ENCODE results near the gene MORC2. TPM values are rescaled to one million over a fixed set of nuclear protein-coding genes. Genes with fewer than 3 reads are reported as not detected.

The MORC2 gene
- total RNA-seq, 1 experiment from 2014 or later = 25.4 TPM

DNA sequence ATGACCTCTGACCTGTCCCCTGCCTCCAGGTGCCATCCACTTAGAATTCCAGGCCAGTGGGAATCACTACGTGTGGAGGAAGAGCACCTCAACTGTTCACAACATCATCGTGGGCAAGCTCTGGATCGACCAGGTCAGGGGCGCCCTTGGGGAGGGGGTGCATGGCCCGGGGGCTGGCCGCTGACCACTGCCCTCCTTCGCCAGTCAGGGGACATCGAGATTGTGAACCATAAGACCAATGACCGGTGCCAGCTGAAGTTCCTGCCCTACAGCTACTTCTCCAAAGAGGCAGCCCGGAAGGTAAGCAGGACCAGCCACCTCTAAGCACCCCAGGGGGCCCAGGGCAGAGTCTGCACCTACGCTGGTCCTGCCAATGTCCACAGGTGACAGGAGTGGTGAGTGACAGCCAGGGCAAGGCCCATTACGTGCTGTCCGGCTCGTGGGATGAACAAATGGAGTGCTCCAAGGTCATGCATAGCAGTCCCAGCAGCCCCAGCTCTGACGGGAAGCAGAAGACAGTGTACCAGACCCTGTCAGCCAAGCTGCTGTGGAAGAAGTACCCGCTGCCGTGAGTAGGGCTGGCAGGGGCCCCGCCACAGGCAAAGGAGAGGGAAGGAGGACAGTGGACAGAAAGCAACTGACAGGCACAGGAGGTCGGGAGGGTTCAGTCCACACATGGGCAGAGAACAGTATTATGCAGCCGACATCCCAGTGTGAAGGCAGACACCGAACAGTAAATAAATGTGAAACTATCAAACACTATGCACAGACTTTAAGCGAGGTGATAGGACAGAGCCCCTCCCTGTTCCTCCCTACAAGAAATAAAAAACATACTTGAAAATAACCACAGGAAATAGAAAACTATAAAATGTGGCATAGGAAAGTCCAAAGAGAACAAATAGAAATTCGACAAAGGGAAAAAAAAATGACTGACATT is 74.9 kb downstream of the MORC2 start:
- Histone ChIP-seq H4K20me1 (ENCODE audit: insufficient read depth) (no peaks in the 10 kb centered on the region), H3K9me2 (ENCODE audit: insufficient read depth) (no peaks in the 10 kb centered on the region), H3K9me3 (ENCODE audit: control insufficient read depth in 1 of 2, insufficient read depth in 1 of 2, low read depth in 1 of 2, low read length in 2 of 2) (no peaks in the 10 kb centered on the region), H3K9ac (ENCODE audit: low read length) (no peak overlapping the region), H3K79me2 (ENCODE audit: insufficient read depth, low read length) (no peaks in the 10 kb centered on the region), H2AFZ (ENCODE audit: low read depth, low read length, poor library complexity, severe bottlenecking) (no peak overlapping the region), H3K27ac (ENCODE audit: low read depth, low read length) (no peak overlapping the region), H3K36me3 (ENCODE audit: control insufficient read depth in 1 of 2, insufficient read depth in 2 of 2, low read length in 2 of 2) (no peaks in the 10 kb centered on the region; a peak in 1 of 4 replicates), H3K4me2 (ENCODE audit: low read length) (no peak overlapping the region), H3K4me1 (ENCODE audit: control insufficient read depth in 1 of 2, insufficient read depth in 2 of 2, low read length in 2 of 2) (no peaks in the 10 kb centered on the region), H3K27me3 (ENCODE audit: insufficient read depth, low read length) (no peaks in the 10 kb centered on the region), H3K4me3 (replicated peaks in 1 of 2; ENCODE audit: low read depth in 1 of 2, low read length in 2 of 2) (no peak overlapping the region)
- no peak for DNase-seq (ENCODE audit: low read depth, low spot score)
- TF ChIP-seq POLR2A (IDR thresholded peaks at IDR 0.05; ENCODE audit: borderline replicate concordance, extremely low read depth, insufficient read depth, insufficient read length) (no peak), CTCF (IDR thresholded peaks at IDR 0.05 in 2 of 3, conservative IDR thresholded peaks at IDR 0.05 in 1 of 3; ENCODE audit: borderline replicate concordance in 1 of 3, insufficient read depth in 1 of 3, low read depth in 2 of 3, low read length in 2 of 3) (no peak), FOSL1 (IDR thresholded peaks at IDR 0.05; ENCODE audit: low read depth) (no peak), EZH2 (IDR thresholded peaks at IDR 0.05) (no peak), JUND (IDR thresholded peaks at IDR 0.05) (no peak), SIN3A (IDR thresholded peaks at IDR 0.05; ENCODE audit: low read depth) (no peak), CBX3 (IDR thresholded peaks at IDR 0.05; ENCODE audit: low read depth) (no peak), ZNF274 (IDR thresholded peaks at IDR 0.05; ENCODE audit: low read depth, low read length) (no peak), EGR1 (IDR thresholded peaks at IDR 0.05; ENCODE audit: low read depth) (no peak), YY1 (IDR thresholded peaks at IDR 0.05; ENCODE audit: extremely low read depth, insufficient replicate concordance, low read depth, low read length) (no peak), POLR2AphosphoS5 (IDR thresholded peaks at IDR 0.05; ENCODE audit: low read depth, low read length) (no peak), MAX (IDR thresholded peaks at IDR 0.05) (no peak), TCF7L2 (IDR thresholded peaks at IDR 0.05; ENCODE audit: borderline replicate concordance, extremely low read depth, insufficient read depth, insufficient read length) (no peak), CEBPB (IDR thresholded peaks at IDR 0.05; ENCODE audit: low read depth) (no peak), EZH2phosphoT487 (IDR thresholded peaks at IDR 0.05; ENCODE audit: borderline replicate concordance) (no peak), SRF (IDR thresholded peaks at IDR 0.05; ENCODE audit: low read depth) (no peak)
- TF ChIP-seq, protein P1, sequence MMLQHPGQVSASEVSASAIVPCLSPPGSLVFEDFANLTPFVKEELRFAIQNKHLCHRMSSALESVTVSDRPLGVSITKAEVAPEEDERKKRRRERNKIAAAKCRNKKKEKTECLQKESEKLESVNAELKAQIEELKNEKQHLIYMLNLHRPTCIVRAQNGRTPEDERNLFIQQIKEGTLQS (IDR thresholded peaks at IDR 0.05) = no peak
- ChIA-PET CTCF (interaction anchor here (0.7 to 1.4 kb wide), 3 partner anchors 8 to 130 kb away, joined by 3 to 5 read pairs (median 3); no protein-coding TSS in a partner anchor), RAD21 (ENCODE audit: low non-redundant PET in 1 of 2, low total read pairs in 2 of 2, uncharacterized antibody in 2 of 2, unreplicated experiment in 2 of 2) (no interaction called here), POLR2A (no interaction called here)
- no peak for ATAC-seq
- BruUV-seq (replicated peaks) = no TSS peak
- intact Hi-C loops (cut with micrococcal nuclease) = no loop called here
